ENCODE data around the gene KCTD18. TPM values are rescaled to one million over a fixed set of nuclear protein-coding genes. Genes with fewer than 3 reads are reported as not detected.

The KCTD18 gene
- total RNA-seq, 2 experiments from 2014 or later, result 15.2 to 16.7 TPM

DNA sequence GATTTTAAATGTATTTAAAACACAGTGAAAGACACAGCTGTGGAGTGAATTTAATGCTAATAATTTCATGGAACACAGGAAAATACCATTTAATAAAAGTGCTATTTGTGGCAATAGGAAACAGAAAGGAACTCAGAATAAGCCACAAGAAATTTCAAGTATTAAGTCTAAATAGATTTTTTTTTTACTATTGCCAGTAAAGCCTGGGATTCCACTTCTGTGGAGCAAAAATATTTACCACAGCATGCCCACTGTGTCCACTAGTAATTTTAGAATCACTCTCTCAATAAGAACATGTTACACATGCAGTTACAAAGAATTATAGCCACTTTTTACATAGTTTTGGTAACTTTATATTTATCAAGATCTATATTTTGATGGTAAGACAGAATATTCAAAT lies 17.2 kb downstream of the KCTD18 start:
- TF ChIP-seq, protein P1, sequence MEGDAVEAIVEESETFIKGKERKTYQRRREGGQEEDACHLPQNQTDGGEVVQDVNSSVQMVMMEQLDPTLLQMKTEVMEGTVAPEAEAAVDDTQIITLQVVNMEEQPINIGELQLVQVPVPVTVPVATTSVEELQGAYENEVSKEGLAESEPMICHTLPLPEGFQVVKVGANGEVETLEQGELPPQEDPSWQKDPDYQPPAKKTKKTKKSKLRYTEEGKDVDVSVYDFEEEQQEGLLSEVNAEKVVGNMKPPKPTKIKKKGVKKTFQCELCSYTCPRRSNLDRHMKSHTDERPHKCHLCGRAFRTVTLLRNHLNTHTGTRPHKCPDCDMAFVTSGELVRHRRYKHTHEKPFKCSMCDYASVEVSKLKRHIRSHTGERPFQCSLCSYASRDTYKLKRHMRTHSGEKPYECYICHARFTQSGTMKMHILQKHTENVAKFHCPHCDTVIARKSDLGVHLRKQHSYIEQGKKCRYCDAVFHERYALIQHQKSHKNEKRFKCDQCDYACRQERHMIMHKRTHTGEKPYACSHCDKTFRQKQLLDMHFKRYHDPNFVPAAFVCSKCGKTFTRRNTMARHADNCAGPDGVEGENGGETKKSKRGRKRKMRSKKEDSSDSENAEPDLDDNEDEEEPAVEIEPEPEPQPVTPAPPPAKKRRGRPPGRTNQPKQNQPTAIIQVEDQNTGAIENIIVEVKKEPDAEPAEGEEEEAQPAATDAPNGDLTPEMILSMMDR (IDR thresholded peaks at IDR 0.05), result no peak
- no peak overlapping the region for H3K27ac Mint-ChIP-seq
- peaks cover 1% of the 10 kb centered on the region for H3K9me3 Mint-ChIP-seq
- ATAC-seq (no peak), DNase-seq (no peak)
- intact Hi-C loops (cut with micrococcal nuclease), result no loop called here
- no peaks in the 10 kb centered on the region for H3K27me3 Mint-ChIP-seq
- H3K4me3 Mint-ChIP-seq, result no peak overlapping the region
- ChIA-PET POLR2A (no interaction called here), CTCF (interaction anchor here (1.0 to 2.2 kb wide), 6 partner anchors 9 to 170 kb away, joined by 3 to 12 read pairs (median 5); no protein-coding TSS in a partner anchor)
- H3K36me3 Mint-ChIP-seq (ENCODE audit: low read depth), result peaks cover 28% of the 10 kb centered on the region
- H3K4me1 Mint-ChIP-seq (ENCODE audit: low read depth), result no peaks in the 10 kb centered on the region

DNA sequence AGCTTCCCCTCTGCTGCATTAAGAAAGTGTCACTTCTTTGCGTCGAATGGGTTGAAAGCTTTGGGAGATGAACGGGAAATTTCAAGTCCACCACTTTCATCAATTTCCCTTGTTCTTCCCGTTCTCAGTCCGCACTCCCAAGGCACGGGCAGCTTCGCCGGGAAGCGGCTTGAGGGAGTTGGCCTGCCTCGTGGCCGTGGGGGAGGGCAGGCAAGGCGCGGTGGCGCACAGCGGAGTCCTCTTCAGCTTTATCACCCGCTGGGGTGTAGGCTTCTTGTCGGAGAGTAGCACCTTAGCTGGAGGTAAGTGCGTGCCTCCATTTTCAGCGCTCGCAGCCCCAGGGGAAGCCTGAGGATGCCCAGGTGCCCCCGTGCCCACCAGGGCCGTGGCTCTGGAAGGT lies 19.9 kb downstream of the KCTD18 start:
- Mint-ChIP-seq H3K27me3 (no peaks in the 10 kb centered on the region), H3K4me3 (no peak overlapping the region), H3K27ac (no peak overlapping the region), H3K4me1 (ENCODE audit: low read depth) (no peaks in the 10 kb centered on the region), H3K9me3 (peaks cover 1% of the 10 kb centered on the region), H3K36me3 (ENCODE audit: low read depth) (peaks cover 26% of the 10 kb centered on the region)
- POLR2A ChIA-PET, result interaction anchor here (1.2 kb wide), 1 partner anchor 9 kb away, joined by 3 read pairs; no protein-coding TSS in a partner anchor
- CTCF ChIA-PET, result interaction anchor here (1.0 to 1.2 kb wide), 2 partner anchors 9 to 19 kb away, joined by 3 read pairs; partner anchors contain the start of gene KCTD18
- TF ChIP-seq, protein P1 (IDR thresholded peaks at IDR 0.05), result no peak
- no peak for DNase-seq
- ATAC-seq, result no peak
- intact Hi-C loops (cut with micrococcal nuclease), result no loop called here

DNA sequence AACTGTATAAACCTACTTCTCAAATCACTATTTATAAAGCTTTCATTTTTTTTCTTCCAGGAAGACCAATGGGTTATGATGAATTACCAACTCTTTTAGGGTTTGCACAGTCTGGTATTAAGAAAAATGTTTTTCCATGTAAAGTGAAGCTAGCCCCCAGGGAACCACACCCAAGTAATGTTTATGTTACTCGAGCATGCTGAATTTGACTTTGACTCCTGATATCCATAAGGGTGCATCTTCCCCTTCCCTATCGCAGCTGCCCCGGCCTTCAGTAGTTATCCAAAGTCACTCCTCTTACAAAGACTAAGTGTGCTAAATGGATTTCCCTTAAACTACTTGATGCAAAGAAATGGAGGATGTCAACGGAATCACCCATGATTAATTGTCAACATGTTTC lies 21.7 kb downstream of the KCTD18 start:
- H3K4me1 Mint-ChIP-seq (ENCODE audit: low read depth), result no peaks in the 10 kb centered on the region
- TF ChIP-seq, protein P1 (IDR thresholded peaks at IDR 0.05), result no peak
- peaks cover 1% of the 10 kb centered on the region for H3K9me3 Mint-ChIP-seq
- H3K27ac Mint-ChIP-seq, result no peak overlapping the region
- DNase-seq (no peak), ATAC-seq (no peak)
- H3K4me3 Mint-ChIP-seq, result no peak overlapping the region
- POLR2A ChIA-PET, result no interaction called here
- CTCF ChIA-PET, result no interaction called here
- H3K36me3 Mint-ChIP-seq (ENCODE audit: low read depth), result peaks cover 22% of the 10 kb centered on the region
- no peaks in the 10 kb centered on the region for H3K27me3 Mint-ChIP-seq
- intact Hi-C loops (cut with micrococcal nuclease), result no loop called here

DNA sequence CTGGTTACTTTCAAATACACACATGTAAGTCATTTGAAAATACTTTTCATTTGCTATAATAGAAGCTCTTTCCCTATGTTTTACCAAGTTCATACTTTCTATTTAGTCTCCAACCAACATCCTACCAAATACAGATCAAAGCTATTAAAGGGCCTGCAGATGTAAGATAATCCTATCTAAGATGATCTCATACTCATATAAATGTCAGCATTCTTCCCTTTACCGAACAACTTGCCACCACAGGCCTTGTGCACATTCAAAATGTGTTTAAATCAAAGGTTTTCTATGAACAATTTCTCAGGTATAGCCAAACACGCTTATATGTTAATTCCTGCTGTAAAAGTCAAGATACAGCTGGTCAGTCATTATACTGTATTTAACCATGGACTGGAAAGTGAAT lies 23.3 kb downstream of the KCTD18 start:
- Mint-ChIP-seq H3K4me3 (no peak overlapping the region), H3K9me3 (peaks cover 1% of the 10 kb centered on the region), H3K27ac (no peak overlapping the region), H3K36me3 (ENCODE audit: low read depth) (peaks cover 12% of the 10 kb centered on the region), H3K4me1 (ENCODE audit: low read depth) (no peaks in the 10 kb centered on the region), H3K27me3 (no peaks in the 10 kb centered on the region)
- TF ChIP-seq, protein P1 (IDR thresholded peaks at IDR 0.05), result no peak
- ChIA-PET CTCF (interaction anchor here (0.9 to 7.0 kb wide), 9 partner anchors 10 to 511 kb away, joined by 3 to 34 read pairs (median 4); no protein-coding TSS in a partner anchor), POLR2A (no interaction called here)
- intact Hi-C loops (cut with micrococcal nuclease), result no loop called here
- ATAC-seq (no peak), DNase-seq (no peak)

DNA sequence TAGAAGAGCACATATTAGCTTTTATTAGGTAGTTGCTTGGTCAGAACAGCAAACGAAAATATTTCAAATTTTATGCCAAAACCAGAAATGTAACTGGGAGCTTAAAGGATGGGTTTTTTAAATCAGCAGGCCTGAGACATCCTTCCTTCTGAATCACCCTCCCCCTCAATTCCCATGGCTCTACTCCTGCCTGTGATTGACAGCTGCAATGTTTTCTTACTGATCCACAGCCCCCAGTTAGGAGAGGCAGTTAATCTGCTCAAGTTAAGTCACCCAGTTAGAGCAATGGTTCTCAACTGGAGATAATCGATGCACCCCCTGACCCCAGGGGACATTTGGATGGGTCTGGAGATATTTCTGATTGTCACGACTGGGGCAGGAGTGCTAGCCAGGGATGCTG lies 24.9 kb downstream of the KCTD18 start:
- H3K27me3 Mint-ChIP-seq, result no peaks in the 10 kb centered on the region
- no peak overlapping the region for H3K27ac Mint-ChIP-seq
- CTCF ChIA-PET, result interaction anchor here (1.0 to 7.0 kb wide), 10 partner anchors 9 to 692 kb away, joined by 3 to 50 read pairs (median 8); no protein-coding TSS in a partner anchor
- no peaks in the 10 kb centered on the region for H3K9me3 Mint-ChIP-seq
- H3K4me1 Mint-ChIP-seq (ENCODE audit: low read depth), result no peaks in the 10 kb centered on the region
- no peak overlapping the region for H3K4me3 Mint-ChIP-seq
- POLR2A ChIA-PET, result interaction anchor here (0.6 to 1.0 kb wide), 2 partner anchors 18 to 54 kb away, joined by 3 to 4 read pairs; no protein-coding TSS in a partner anchor
- intact Hi-C loops (cut with micrococcal nuclease), result no loop called here
- ATAC-seq (no peak), DNase-seq (no peak)
- H3K36me3 Mint-ChIP-seq (ENCODE audit: low read depth), result peaks cover 4% of the 10 kb centered on the region
- TF ChIP-seq, protein P1 (IDR thresholded peaks at IDR 0.05), result no peak
